Loucy (cell line): ENCODE results near the gene NSUN5.
"Not testable (repeated sequence)": the region's sequence is repeated elsewhere in the genome, so short reads cannot be mapped to it uniquely, and the experiment has no call there.

Experiments
- CTCF ChIP-seq: fragments of 200-600 bp; sonication (generic); conservative IDR thresholded peaks from 2 replicates; pipeline ENCODE4 v1.5.1; 2014; ENCODE audit warnings: mild to moderate bottlenecking, antibody characterized with exemption, low read length
- EZH2phosphoT487 ChIP-seq: fragments of 200-600 bp; IDR thresholded peaks from 2 replicates; pipeline ENCODE4 v1.6.1; 2018; ENCODE audit warnings: antibody characterized with exemption, mild to moderate bottlenecking, moderate library complexity, borderline replicate concordance

DNA sequence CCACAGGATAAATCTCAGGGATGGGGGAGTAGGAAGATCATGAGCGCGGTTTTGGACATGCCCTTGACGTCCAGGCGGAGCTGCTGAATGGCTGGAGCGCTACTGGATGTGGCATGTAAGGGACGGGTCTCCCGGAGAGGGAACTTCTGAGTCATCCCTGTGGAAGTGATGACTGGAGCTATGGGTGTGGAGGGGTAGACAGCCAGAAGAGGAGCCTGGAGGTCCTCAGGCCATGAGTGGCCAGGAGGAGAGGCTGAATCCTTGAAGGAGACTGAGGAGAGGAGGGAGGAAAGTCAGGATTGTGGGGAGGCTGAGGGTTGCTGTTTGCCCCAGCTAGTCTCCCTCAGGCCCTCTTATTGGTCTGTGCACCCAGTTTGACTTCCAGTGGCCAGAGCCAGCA lies 2.8 kb upstream of the NSUN5 start:
- not testable (repeated sequence) for TF ChIP-seq CTCF, EZH2phosphoT487
